SU-DHL-6 (cell line): Measurements from ENCODE around the gene AKT3.

Experiments
- H2AFZ ChIP-seq: fragments of 200-600 bp; sonication (generic); 2 replicates; pipeline ENCODE4 v1.6.1; 2014; ENCODE audit warnings: low read depth, mild to moderate bottlenecking, moderate library complexity, mixed read lengths, antibody characterized with exemption, low read length; ENCODE audit not compliant: severe bottlenecking
- H3F3A ChIP-seq: fragments of 200-600 bp; shearing (Covaris generic); 2 replicates; pipeline ENCODE4 v1.6.0; 2016; ENCODE audit warnings: antibody characterized with exemption, mild to moderate bottlenecking; ENCODE audit not compliant: insufficient read depth
- H3K27ac ChIP-seq: fragments of 200-600 bp; sonication (generic); 2 replicates; pipeline ENCODE4 v1.5.1; 2016; ENCODE audit warnings: low read depth, mild to moderate bottlenecking, low read length, moderate library complexity, mixed read lengths
- H3K27me3 ChIP-seq: fragments of 200-600 bp; sonication (generic), shearing (Covaris generic); 2 replicates; pipeline ENCODE4 v1.6.0; 2014; ENCODE audit warnings: mild to moderate bottlenecking, low read length
- H3K36me3 ChIP-seq: fragments of 200-600 bp; sonication (generic); 2 replicates; pipeline ENCODE4 v1.6.1; 2014; ENCODE audit warnings: mild to moderate bottlenecking, low read length, mixed read lengths
- H3K4me2 ChIP-seq: fragments of 300-600, 200-600 bp; shearing (Covaris generic), sonication (generic); 2 replicates; pipeline ENCODE4 v1.6.0; 2014; ENCODE audit warnings: low read length, low read depth, mild to moderate bottlenecking; ENCODE audit not compliant: poor library complexity, severe bottlenecking
- H3K4me3 ChIP-seq: fragments of 200-600 bp; sonication (generic); 2 replicates; pipeline ENCODE4 v1.5.1; 2014; ENCODE audit warnings: antibody characterized with exemption, low read length, mild to moderate bottlenecking, mixed read lengths; ENCODE audit not compliant: insufficient read depth, poor library complexity, severe bottlenecking
- H3K79me2 ChIP-seq: fragments of 200-600 bp; sonication (generic); 2 replicates; pipeline ENCODE4 v1.6.1; 2014; ENCODE audit warnings: mild to moderate bottlenecking, low read length, moderate library complexity; ENCODE audit not compliant: insufficient read depth
- H3K9ac ChIP-seq: fragments of 200-600 bp; sonication (generic); 2 replicates; pipeline ENCODE4 v1.7.0; 2014; ENCODE audit warnings: mild to moderate bottlenecking, low read length
- H3K9me2 ChIP-seq: fragments of 200-600 bp; sonication (generic); replicated peaks from 2 replicates; pipeline ENCODE4 v1.6.1; 2014; ENCODE audit warnings: low read length; ENCODE audit not compliant: insufficient read depth
- H3K9me3 ChIP-seq: fragments of 200-600 bp; sonication (generic); 2 replicates; pipeline ENCODE4 v1.6.1; 2014; ENCODE audit warnings: low read length, mixed read lengths; ENCODE audit not compliant: insufficient read depth
- H4K20me1 ChIP-seq: fragments of 200-600 bp; sonication (generic); 2 replicates; pipeline ENCODE4 v1.6.1; 2014; ENCODE audit warnings: low read depth, mild to moderate bottlenecking, antibody characterized with exemption, low read length, moderate library complexity, mixed read lengths
- CTCF ChIP-seq: fragments of 200-600 bp; sonication (generic); IDR thresholded peaks from one replicate; pipeline ENCODE4 v1.5.1; 2017; ENCODE audit warnings: antibody characterized with exemption, mild to moderate bottlenecking, low read length, moderate library complexity; ENCODE audit not compliant: insufficient read depth, poor library complexity, severe bottlenecking
- EZH2phosphoT487 ChIP-seq: fragments of 200-600 bp; sonication (generic), shearing (Covaris generic); conservative IDR thresholded peaks from 2 replicates; pipeline ENCODE4 v1.6.1; 2018; ENCODE audit warnings: mild to moderate bottlenecking, antibody characterized with exemption, low read length, moderate library complexity, mixed read lengths

Gene AKT3

GRCh38 chr1:243734308-243734695, 115.7 kb downstream of the AKT3 start:
- H3K79me2 ChIP-seq: no peaks in the 10 kb centered on the region
- no peaks in the 10 kb centered on the region for H4K20me1 ChIP-seq
- no peaks in the 10 kb centered on the region for H3K27me3 ChIP-seq
- H3K4me3 ChIP-seq: no peak overlapping the region
- H3K9me2 ChIP-seq: no peaks in the 10 kb centered on the region
- H3K9me3 ChIP-seq: no peaks in the 10 kb centered on the region
- H3F3A ChIP-seq: no peaks in the 10 kb centered on the region
- TF ChIP-seq EZH2phosphoT487: no peak
- no peak for TF ChIP-seq CTCF
- H2AFZ ChIP-seq: no peak overlapping the region
- H3K27ac ChIP-seq: no peak overlapping the region
- no peak overlapping the region for H3K9ac ChIP-seq
- no peak overlapping the region for H3K4me2 ChIP-seq
- H3K36me3 ChIP-seq: no peaks in the 10 kb centered on the region

- Histone ChIP-seq H3K9ac (no peak overlapping the region), H3K9me2 (no peaks in the 10 kb centered on the region), H2AFZ (no peak overlapping the region), H3K27ac (no peak overlapping the region), H3K79me2 (no peaks in the 10 kb centered on the region), H3F3A (no peaks in the 10 kb centered on the region), H3K27me3 (no peaks in the 10 kb centered on the region), H4K20me1 (no peaks in the 10 kb centered on the region), H3K4me3 (no peak overlapping the region), H3K36me3 (no peaks in the 10 kb centered on the region), H3K4me2 (no peak overlapping the region), H3K9me3 (no peaks in the 10 kb centered on the region)
- TF ChIP-seq CTCF (no peak), EZH2phosphoT487 (no peak)
Measured at GRCh38 chr1:243733670-243734307, 116.3 kb downstream of the AKT3 start.

- TF ChIP-seq CTCF: no peak
- no peak for TF ChIP-seq EZH2phosphoT487
- no peaks in the 10 kb centered on the region for H3K9me2 ChIP-seq
- H3K79me2 ChIP-seq: no peaks in the 10 kb centered on the region
- no peaks in the 10 kb centered on the region for H4K20me1 ChIP-seq
- no peak overlapping the region for H3K4me3 ChIP-seq
- no peak overlapping the region for H3K9ac ChIP-seq
- no peaks in the 10 kb centered on the region for H3K27me3 ChIP-seq
- H3K27ac ChIP-seq: no peak overlapping the region
- no peaks in the 10 kb centered on the region for H3K9me3 ChIP-seq
- H3K36me3 ChIP-seq: no peaks in the 10 kb centered on the region
- peaks cover 4% of the 10 kb centered on the region for H3F3A ChIP-seq
- no peak overlapping the region for H3K4me2 ChIP-seq
- no peak overlapping the region for H2AFZ ChIP-seq
Measured at GRCh38 chr1:243732637-243733036, 117.4 kb downstream of the AKT3 start.
